ENCODE measurements around the gene CCL19. TPM values are rescaled to one million over a fixed set of nuclear protein-coding genes. Genes with fewer than 3 reads are reported as not detected.

Gene CCL19
- polyA plus RNA-seq, 3 donors: 0.19 TPM; not detected in 2

DNA sequence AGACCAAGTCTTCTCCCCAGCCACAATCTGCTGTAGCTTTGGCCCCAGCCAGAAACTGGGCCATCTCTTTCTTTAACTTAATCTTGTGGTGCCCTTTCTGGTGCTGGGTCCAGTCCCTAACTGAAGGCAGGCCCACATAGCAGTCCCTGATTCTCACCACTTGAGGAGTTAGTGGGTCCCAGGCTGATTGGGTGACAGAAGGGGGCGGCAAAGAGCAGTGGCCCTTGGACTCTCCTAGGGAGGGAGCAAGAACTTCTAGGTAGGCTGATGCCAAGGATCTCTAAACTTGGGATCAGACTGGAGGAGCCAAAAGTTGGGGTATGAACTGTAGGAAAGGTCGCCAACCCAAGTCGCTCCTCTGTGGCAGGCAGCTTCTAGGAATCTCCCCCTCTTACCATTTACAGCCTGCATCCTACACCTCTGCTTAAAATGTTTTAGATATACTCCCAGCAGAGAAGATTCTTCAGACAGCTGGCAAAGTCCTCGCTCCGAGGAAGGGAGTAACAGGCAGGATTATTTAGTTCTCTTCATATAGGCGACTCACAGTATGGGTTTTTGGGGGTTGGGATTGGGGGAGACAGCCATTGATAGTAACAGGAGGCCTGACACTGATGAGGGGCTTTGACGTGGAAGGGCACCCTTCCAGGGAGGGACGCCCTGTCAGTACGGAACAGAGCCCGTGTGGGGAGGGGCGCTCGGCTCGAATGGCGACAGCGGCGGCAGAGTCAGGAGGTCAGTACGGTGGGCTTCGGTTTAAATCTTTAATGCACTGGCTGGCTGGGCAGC, 26.6 kb downstream of the CCL19 start:
- DNase-seq: peak; percentile 64

DNA sequence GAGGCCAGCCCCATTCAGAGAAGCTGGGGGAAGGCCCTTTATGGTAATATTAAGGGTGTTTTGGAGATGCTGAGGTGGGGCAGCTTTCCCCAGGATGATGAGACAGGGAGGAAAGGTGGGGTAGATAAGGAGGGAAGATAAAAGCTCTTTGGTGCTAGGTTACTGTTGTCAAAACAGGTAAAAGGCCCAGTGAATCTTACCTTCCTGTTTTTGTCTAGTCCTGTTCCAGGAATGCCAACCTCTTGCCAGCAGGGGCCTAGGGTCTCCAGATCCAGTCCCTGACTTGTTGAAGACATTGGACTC, 27.8 kb downstream of the CCL19 start:
- DNase-seq: no peak

DNA sequence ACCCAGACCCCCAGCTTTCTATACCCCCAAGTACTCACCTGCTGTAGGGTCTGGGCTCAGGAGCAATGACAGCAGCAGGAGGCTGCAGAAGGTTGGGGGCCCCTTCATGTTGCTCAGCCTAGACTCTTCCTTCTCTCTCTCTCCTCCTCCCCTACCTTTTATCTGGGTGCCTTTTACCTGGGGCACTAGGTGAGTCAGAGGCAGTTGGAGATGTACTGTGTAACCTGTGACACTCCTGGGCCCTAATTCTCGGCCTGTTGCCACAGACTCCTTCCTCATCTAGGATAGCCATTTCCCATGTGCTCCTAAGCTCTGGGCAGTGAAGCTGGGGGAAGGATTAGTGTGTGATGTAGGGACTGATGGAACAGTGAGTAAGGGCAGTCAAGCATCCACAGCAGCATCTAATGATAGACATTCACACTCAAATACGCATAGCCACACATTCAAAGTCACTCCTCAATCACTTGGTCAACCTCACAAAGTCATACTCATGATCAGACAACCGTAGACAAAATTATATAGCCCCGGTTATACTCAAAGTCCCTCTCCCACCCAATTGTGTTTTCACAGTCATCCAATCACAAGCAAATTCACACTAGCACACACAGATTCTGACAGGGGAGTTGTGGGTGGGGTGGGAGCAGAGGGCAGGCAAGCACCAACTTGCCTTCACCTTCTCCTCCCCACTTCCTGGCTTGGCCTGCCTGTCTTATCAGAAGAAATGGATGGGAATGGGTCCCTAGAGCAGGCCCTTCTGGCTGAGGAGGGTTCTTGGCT, 28.4 kb downstream of the CCL19 start, which contains the start of gene CCL27:
Gene CCL27 (minus strand): TSS at position 132 of the 777 bp plus-strand sequence. CDS start 24 bp downstream, at position 108.
- no peak for DNase-seq

DNA sequence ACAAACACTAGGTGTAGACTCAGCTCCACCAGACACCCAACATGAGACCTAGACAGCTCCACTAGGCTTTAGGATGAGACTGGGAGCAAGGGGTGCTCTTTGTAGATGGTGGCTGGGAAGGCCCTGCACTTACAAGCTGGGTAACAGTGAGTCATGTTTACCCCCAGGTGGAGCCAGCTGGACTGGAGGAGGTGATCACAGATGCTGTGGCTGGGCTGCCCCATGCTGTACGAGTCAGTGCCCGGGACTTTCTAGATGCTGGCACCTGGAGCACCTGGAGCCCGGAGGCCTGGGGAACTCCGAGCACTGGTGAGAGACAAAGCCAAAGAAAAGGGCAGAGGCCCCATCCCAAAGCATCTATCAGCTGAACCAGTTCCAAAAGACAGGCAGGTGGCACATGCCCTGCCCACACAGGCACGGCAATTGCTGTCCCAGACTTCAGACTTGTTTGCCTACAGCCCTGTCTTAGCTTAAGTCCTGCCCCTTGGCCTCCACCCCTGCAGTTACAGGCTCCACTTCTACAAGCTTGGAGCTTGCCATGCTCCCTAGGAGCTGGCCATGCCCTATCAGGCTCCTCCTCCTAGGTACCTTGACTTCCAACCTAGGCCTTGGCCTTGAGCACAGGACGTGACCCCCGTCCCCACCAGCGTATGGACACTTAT, 31.4 kb downstream of the CCL19 start:
- DNase-seq: no peak

DNA sequence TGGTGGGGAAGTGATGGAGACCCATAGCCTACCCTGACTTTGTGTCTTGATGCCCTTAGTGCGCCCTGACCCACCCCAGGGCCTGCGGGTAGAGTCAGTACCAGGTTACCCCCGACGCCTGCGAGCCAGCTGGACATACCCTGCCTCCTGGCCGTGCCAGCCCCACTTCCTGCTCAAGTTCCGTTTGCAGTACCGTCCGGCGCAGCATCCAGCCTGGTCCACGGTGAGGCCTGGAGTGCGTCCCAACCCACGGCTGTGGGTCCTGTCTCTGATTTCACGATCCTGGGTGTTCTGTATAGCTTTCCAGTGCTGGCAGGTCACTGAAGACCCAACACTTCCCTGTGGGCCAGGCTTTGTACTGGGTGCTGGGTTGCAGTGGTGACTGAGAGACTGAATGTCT, 32.6 kb downstream of the CCL19 start:
- no peak for DNase-seq

DNA sequence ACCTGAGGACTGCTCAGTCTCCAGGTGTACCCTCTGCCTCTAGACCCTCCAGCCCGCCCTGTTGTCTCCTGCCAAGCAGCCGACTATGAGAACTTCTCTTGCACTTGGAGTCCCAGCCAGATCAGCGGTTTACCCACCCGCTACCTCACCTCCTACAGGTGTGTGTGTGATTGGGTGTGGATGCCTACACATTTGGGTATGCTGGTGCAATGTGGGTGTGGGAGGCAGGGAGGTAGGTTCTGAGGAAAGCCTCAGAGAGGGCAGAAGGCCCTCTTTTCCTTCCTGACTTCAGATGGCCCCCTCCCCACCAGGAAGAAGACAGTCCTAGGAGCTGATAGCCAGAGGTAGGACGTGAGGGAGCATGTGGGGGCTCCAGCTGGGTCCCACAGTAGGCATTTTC, 34.1 kb downstream of the CCL19 start:
- DNase-seq: no peak

DNA sequence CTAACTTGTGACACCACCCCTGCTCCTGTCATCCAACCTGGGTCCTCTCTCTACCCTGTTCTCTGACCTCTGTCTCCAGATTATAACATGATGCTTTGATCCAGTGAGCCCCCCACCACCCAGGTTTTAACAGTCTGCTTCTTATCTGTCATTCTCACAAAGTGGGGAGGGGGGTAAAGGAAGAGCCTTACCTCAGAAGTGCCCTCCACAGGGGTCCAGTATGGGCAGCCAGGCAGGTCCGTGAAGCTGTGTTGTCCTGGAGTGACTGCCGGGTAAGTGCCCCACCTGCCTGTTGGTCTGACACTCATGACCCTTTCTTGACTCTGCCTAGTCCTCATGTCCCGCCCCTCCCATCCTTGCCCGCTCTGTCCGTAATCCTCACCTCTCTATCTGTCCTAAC, 35.7 kb downstream of the CCL19 start:
- DNase-seq: no peak

DNA sequence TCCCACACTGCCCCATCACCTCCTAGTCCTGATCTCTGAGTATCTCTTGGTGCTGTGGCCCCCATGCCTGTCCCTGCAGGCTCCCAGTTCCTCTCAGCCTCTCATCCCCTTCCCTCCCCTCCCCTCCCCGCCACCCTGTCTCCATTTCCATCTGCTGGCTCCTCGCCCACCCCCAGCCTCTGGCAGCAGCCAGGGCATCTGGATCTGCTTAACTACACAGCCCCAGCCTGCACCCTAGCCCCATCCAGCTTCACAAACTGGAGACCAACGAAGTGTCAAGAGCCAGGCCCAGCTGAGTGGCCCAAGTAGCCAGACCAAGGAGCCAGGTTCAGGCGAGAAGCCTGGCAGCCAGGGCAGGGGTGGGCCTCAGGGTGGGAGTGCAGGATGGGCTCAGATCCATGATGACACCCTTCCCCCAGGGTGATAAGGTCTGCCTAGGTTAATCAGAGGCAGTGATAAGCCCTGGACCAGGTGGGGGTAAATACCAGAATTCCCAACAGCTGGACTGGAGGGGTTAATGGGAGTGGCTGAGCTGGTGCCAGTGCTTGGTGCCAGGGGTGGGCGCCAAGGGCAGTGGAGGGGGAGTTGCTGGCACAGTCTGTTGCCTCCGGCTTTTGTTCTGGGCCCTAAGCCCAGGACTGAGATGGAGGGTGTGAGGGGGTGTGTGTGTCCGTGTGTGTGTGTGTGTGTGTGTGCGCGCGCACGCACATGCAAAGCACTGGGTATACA, 36.6 kb downstream of the CCL19 start:
- no peak for DNase-seq

DNA sequence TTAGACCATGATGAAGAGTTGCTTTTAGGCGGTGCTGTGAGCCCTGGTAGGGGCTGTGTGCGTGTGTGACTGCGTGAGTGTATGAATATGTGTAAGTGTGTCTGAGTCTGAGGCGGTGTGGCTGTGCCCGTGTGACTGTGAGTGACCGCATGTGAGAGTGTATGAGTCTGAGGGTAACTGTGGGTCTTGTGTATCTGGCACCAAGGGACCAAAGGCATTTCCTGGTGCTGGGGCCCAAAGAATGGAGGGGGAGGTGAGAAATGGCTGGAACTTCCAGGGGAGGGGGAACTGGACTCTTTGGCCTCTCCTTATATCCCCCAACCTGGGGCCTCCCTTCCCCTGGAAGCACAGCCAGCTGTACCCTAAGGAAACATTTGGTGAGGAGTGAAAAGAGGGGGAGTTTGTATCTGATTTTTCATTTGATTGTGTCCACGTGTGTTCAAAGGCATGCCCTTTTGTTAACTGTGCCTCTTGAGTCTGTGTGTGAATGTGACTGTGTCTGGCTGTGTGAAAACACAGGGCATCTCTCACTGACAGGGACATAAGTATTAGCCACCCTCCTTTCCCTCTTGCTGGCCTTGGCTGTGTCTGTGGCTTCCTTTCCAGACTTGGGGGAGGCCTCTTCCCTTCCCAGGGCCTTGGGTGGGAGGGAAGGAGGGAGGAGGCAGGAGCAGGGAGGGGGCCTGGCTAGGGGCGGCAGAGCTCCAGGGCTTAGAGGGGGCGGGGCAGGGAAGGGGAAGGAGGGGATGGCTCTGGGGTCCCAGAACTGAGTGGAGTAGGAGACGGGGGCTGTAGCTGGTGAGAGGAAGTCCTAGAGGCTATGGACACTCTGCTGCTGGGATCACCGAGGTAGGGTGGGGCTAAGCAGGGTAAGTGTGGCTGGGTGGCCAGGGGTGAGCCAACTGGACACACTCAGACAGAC, 37.7 kb downstream of the CCL19 start:
- DNase-seq: peak; percentile 69

DNA sequence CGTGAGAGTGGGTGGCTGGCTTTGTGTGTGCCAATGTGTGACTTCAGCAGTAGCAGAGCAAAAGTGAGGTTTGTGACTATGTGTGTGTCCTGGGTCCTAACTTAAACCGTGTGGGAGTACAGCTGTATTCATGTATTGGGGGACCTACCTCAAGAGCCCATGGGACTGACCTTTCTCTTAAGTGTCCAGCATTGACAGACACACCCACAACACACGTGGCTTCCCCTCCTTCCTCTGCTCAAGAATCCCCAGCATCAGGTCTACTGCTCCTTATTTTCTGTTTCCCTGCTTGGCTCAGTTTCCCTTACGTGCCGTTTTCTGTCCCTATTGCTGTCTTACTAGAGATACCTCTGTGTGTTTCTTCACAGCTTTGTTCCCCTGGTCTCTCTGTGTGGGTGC, 38.5 kb downstream of the CCL19 start:
- no peak for DNase-seq

DNA sequence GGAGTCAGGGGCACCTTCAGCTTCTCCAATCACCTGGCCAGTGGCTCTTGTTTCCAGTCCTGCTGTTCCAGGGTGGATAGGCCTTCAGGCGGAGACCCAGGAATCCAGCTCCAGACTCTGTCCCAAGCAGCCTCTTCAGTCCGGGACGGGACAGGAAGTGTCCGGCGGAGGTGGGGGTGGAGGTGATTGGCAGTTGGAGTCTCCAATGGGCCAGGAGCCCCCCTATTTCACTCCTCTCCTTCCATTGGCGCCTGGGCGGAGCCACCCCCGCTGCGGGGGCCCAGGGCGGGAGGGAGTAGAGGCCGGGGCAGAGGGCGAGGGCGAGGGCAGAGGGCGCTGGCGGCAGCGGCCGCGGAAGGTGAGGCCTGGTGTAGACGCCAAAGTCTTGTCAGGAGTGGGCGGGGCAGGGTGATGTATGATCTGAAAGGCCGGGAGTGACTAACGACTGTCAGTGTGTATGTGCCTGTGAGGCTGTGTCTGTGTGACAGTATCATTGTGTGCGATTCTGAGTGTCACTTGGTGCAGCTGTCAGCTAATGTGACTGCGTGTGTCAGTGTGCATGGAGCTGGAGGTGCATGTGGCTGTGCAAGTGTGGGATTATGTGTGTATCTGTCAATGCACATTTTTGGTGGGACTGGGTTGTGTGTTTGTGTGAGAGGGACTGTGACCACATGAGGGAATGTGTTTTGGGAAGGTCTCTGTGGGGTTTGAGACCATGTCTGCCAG, 39.0 kb downstream of the CCL19 start, which contains the start of gene IL11RA:
Gene IL11RA (plus strand): TSS at position 310 of the 726 bp plus-strand sequence. CDS start 3,033 bp downstream, outside the sequence.
- DNase-seq: peak; percentile 77

DNA sequence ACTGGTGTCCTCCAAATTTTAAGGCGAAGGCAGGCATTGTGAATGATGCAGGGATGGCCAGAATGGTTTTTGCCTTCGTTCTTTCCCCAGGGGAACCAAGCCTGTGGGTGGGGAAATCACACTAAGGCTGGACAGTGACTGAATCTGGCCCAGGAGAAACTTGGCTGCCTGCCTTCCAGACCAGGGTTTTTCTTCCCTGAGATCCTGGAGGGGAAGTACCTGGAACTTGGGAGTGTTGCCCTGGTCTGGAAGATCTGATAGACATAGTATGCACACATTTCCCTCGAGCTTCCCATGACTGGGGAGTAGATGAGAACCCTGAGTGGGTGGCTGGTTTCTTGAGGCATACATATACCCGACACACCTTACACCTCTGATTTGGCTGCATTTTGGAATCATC, 39.8 kb downstream of the CCL19 start:
- DNase-seq: no peak

DNA sequence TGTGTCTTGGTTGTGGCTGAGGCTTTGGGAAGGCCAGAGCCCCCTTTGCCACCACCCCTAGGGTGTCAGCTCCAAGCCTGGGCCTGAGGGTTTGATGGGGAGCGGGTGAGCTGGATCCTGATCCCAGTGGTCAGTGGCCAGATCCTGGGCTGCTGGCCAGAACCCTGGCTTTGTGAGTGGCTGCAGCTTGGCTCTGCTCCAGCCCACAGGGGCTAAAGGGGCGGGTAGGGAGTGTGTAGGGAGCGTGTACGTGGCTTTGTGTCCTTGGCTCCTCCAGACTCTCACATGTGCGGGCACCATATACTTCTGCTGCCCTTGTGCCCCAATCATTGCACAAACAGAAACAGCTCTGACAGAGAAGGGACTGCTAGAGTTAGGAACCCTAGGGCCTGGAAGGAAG, 40.3 kb downstream of the CCL19 start:
- DNase-seq: no peak

DNA sequence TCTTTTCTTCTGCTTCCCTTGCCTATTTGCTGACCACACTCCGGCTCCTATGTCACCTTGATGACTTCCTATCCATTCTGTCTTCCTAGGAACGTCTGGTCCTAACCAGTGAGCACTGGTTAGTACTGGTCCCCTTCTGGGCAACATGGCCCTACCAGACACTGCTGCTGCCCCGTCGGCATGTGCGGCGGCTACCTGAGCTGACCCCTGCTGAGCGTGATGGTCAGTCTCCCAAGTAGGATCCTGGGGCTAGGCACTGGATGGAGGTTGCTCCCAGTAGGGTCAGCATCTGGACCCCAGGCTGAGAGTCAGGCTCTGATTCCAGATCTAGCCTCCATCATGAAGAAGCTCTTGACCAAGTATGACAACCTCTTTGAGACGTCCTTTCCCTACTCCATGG, 42.4 kb downstream of the CCL19 start:
- DNase-seq: no peak

DNA sequence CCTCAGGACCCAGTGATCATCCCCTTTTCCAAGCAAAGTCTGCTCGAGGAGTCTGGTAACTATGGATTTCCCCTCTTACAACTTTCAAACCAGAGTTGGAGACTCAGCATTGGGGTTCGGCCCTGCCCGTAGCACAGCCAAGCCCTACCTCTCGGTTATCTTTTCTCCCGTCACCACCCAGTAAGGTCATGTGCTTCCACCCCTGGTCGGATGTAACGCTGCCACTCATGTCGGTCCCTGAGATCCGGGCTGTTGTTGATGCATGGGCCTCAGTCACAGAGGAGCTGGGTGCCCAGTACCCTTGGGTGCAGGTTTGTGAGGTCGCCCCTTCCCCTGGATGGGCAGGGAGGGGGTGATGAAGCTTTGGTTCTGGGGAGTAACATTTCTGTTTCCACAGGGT, 43.4 kb downstream of the CCL19 start:
- DNase-seq: no peak

DNA sequence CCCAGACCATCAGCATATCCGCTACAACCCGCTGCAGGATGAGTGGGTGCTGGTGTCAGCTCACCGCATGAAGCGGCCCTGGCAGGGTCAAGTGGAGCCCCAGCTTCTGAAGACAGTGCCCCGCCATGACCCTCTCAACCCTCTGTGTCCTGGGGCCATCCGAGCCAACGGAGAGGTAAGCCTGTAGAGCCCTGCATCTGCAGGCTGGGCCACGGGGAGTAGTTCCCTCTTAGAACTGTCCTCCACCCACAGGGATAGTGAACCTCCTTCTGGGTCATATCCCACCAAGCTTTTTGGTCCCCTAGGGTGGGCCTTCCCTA, 44.0 kb downstream of the CCL19 start:
- no peak for DNase-seq

DNA sequence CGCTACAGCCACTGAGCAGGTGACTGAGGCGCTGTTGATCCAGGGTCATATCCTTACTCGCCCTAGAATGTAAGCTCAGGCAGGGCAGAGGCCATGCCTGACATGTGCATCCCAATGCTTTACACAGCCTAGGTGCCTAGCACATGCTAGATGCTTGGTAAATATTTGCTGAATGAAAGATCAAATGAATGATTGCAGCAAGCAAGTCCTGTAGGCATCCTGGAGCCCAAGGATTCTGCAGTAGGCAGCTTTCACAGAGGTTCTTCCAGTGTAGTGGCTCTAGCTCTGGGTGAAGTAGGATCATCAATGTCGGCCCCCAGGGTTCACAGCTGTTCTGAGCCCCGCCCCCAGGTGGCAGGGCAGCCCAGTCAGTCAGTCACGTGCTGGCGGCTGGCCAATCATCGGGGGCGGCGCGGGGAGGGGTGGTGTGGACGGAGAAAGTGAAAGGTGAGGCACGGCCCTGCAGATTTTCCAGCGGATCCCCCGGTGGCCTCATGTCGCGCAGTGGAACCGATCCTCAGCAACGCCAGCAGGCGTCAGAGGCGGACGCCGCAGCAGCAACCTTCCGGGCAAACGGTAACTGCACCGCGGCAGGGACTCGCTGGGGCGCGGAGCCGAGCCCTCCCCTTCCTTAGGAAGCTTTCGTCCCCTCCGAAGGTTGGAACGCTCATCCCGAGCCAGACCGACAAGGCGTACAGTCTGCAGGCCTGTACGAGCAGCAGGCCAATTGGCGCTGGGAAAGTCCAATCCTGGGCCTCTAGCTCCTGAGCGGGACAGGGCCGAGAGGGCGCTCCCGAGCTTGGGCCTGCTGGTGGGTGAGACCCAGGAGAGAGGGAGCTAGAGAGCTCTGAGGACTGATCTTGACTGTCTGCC, 44.6 kb downstream of the CCL19 start, which contains the start of gene GALT:
Gene GALT (plus strand): TSS at position 465 of the 873 bp plus-strand sequence. CDS start 30 bp downstream, at position 495.
- DNase-seq: peak; percentile 92

DNA sequence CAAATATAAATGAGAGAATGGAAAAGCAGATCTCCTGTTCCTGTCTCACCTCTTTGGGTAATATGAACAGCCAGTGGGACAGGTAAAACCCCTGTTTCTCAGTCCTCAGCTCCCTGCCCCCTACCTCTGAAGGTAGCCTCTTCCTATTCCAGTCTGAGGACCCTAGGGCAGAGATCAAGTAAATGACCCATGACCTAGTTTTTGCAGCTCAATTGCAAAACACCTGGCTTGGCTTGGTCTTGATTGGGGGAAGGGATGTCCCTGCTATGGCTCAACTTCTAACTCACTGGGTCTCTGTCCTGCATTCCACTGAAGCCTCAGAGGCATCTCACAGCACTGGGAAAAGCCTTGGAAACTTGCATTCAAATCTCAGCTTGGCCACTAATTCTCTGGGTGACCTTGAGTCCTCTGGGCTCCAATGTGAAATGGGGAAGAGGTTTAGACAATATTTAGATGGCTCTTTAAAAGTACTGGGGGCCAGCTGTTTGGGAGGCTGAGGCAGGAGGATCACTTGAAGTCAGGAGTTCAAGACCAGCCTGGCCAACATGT, 46.2 kb downstream of the CCL19 start:
- DNase-seq: no peak

DNA sequence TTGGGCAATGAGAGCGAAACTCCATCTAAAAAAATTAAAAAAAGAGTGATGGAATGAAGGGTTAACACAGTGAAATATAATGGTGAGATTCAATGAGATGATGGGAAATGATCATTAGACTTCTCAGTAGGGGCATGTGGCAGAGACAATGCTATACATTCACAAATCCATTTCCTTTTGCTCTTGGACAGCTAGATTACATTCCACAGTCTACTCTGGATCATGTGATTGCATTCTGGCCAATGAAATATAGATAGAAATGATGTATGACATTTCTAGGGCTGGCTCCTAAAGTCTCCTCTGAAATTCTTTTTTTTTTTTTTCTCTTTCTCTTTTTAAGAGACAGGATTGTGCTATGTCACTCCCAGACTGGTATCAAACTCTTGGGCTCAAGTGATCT, 48.4 kb downstream of the CCL19 start:
- DNase-seq: no peak
